ENCODE results near the gene HDAC3. TPM values are rescaled to one million over a fixed set of nuclear protein-coding genes. Genes with fewer than 3 reads are reported as not detected.

Gene HDAC3
- polyA plus RNA-seq, 1 experiment = 78.3 TPM

GRCh38 chr5:141681295-141681694 is 44.6 kb upstream of the HDAC3 start:
- DNase-seq (ENCODE audit: low read depth, low spot score) = no peak
- Histone ChIP-seq H3K27me3 (ENCODE audit: control insufficient read depth, insufficient read depth, low read length) (no peaks in the 10 kb centered on the region), H3K27ac (ENCODE audit: low read depth, low read length) (peak overlapping the region; percentile 77), H3K9me3 (ENCODE audit: control insufficient read depth, insufficient read depth, low read length) (no peaks in the 10 kb centered on the region), H3K4me3 (ENCODE audit: low read depth, low read length) (peak overlapping the region; percentile 54)
- no peak for TF ChIP-seq CTCF (IDR thresholded peaks at IDR 0.05; ENCODE audit: low read depth, low read length)
- POLR2A ChIA-PET = interaction anchor here (1.0 kb wide), 1 partner anchor 242 kb away, joined by 4 read pairs; the partner anchor contains the start of gene DELE1
- CTCF ChIA-PET = interaction anchor here (0.6 to 3.9 kb wide), 5 partner anchors 11 to 280 kb away, joined by 4 to 31 read pairs (median 12); no protein-coding TSS in a partner anchor

DNA sequence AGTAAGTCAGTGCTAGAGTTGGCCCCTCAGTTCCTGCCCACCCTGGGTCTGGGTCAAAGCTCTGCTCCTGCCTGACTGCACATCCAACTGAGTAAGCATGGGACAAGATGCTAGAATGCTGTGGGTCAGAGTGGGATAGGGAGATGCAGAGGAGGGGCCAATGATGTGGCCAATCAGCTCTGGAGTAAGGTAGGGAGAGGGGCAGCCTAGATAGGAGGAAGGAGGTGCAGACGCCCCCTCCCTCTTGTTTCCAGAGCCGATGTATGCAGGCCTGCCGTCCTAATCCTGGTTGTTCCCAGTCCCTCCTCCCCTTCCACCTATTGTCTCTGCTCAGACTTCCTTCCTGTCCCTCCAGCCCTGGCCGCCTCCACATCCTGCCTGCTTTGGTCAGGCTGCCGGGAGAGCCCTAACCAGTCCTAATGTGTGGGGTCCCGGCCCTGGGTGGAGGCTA is 44.1 kb upstream of the HDAC3 start:
- Histone ChIP-seq H3K27me3 (ENCODE audit: control insufficient read depth, insufficient read depth, low read length) (no peaks in the 10 kb centered on the region), H3K9me3 (ENCODE audit: control insufficient read depth, insufficient read depth, low read length) (no peaks in the 10 kb centered on the region), H3K27ac (ENCODE audit: low read depth, low read length) (peak overlapping the region; percentile 77), H3K4me3 (ENCODE audit: low read depth, low read length) (peak overlapping the region; percentile 54)
- POLR2A ChIA-PET = no interaction called here
- CTCF ChIA-PET = interaction anchor here (2.8 to 3.9 kb wide), 3 partner anchors 12 to 280 kb away, joined by 12 to 31 read pairs (median 14); no protein-coding TSS in a partner anchor
- DNase-seq (ENCODE audit: low read depth, low spot score) = no peak
- TF ChIP-seq CTCF (IDR thresholded peaks at IDR 0.05; ENCODE audit: low read depth, low read length) = no peak

DNA sequence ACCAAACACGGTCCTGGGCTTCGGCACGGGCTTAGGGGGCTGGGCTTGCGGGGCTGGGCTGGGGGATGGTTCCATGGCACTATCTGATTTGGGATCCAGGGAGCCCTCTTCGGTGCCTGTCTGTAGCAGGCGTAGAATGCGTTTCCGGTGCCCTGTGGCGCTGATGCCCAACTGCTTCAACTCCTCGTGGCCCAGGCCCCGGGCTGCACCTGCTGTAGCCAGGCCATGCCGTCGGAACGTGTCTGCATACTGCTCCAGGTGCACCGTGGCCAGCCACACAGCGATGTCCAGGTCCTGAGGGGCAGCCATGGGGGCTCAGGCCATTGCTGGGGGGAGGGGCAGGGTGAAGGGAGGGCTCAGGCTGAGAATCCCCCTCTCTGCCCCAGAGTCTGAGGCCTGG is 43.5 kb upstream of the HDAC3 start:
- Histone ChIP-seq H3K4me3 (ENCODE audit: low read depth, low read length) (no peak overlapping the region), H3K27ac (ENCODE audit: low read depth, low read length) (no peak overlapping the region), H3K9me3 (ENCODE audit: control insufficient read depth, insufficient read depth, low read length) (no peaks in the 10 kb centered on the region), H3K27me3 (ENCODE audit: control insufficient read depth, insufficient read depth, low read length) (no peaks in the 10 kb centered on the region)
- POLR2A ChIA-PET = no interaction called here
- DNase-seq (ENCODE audit: low read depth, low spot score) = no peak
- TF ChIP-seq CTCF (IDR thresholded peaks at IDR 0.05; ENCODE audit: low read depth, low read length) = no peak
- CTCF ChIA-PET = interaction anchor here (1.0 to 3.3 kb wide), 3 partner anchors 12 to 281 kb away, joined by 3 to 14 read pairs (median 12); no protein-coding TSS in a partner anchor

- no peak for DNase-seq (ENCODE audit: low read depth, low spot score)
- H3K9me3 ChIP-seq (ENCODE audit: control insufficient read depth, insufficient read depth, low read length) = no peaks in the 10 kb centered on the region
- H3K4me3 ChIP-seq (ENCODE audit: low read depth, low read length) = no peak overlapping the region
- peak; percentile 29 for TF ChIP-seq CTCF (IDR thresholded peaks at IDR 0.05; ENCODE audit: low read depth, low read length)
- no peak overlapping the region for H3K27ac ChIP-seq (ENCODE audit: low read depth, low read length)
- ChIA-PET POLR2A (no interaction called here), CTCF (interaction anchor here (0.6 to 1.6 kb wide), 2 partner anchors 14 to 85 kb away, joined by 3 to 7 read pairs; no protein-coding TSS in a partner anchor)
- H3K27me3 ChIP-seq (ENCODE audit: control insufficient read depth, insufficient read depth, low read length) = no peaks in the 10 kb centered on the region
Measured at GRCh38 chr5:141677415-141677814, 40.8 kb upstream of the HDAC3 start.

GRCh38 chr5:141675672-141676071 is 39.0 kb upstream of the HDAC3 start:
- no peak for TF ChIP-seq CTCF (IDR thresholded peaks at IDR 0.05; ENCODE audit: low read depth, low read length)
- Histone ChIP-seq H3K4me3 (ENCODE audit: low read depth, low read length) (no peak overlapping the region), H3K27me3 (ENCODE audit: control insufficient read depth, insufficient read depth, low read length) (no peaks in the 10 kb centered on the region), H3K27ac (ENCODE audit: low read depth, low read length) (no peak overlapping the region), H3K9me3 (ENCODE audit: control insufficient read depth, insufficient read depth, low read length) (no peaks in the 10 kb centered on the region)
- POLR2A ChIA-PET = no interaction called here
- CTCF ChIA-PET = interaction anchor here (0.6 to 1.2 kb wide), 2 partner anchors 24 to 285 kb away, joined by 3 to 5 read pairs; partner anchors contain the start of gene FCHSD1
- DNase-seq (ENCODE audit: low read depth, low spot score) = no peak
